GM12872 (cell line): Measurements from ENCODE around the gene GSN.

ENCODE experiments used
- TF ChIP-seq, protein P1 (sequence below): IDR thresholded peaks from 3 replicates; pipeline ENCODE4 v1.5.1; 2011; ENCODE audit warnings: low read depth, mild to moderate bottlenecking, low read length, moderate library complexity; ENCODE audit not compliant: insufficient read depth

Gene GSN

DNA sequence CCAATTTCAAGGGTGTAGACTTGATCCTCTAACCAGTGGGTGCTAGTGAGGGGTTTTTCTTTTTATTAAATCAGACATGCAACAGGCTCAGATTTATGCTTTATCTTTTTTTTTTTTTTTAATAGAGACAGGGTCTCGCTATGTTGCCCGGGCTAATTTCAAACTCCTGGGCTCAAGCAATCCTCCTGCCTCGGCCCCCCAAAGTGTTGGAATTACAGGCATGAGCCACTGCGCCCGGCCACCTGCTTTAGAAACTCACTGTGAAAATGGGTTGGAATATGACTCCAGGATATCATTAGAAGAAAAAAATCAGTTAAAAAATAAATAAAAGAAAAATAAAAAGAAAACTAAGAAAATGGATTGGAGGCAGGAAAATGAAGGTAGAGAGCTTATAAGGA lies 51.4 kb downstream of the GSN start:
- TF ChIP-seq, protein P1, sequence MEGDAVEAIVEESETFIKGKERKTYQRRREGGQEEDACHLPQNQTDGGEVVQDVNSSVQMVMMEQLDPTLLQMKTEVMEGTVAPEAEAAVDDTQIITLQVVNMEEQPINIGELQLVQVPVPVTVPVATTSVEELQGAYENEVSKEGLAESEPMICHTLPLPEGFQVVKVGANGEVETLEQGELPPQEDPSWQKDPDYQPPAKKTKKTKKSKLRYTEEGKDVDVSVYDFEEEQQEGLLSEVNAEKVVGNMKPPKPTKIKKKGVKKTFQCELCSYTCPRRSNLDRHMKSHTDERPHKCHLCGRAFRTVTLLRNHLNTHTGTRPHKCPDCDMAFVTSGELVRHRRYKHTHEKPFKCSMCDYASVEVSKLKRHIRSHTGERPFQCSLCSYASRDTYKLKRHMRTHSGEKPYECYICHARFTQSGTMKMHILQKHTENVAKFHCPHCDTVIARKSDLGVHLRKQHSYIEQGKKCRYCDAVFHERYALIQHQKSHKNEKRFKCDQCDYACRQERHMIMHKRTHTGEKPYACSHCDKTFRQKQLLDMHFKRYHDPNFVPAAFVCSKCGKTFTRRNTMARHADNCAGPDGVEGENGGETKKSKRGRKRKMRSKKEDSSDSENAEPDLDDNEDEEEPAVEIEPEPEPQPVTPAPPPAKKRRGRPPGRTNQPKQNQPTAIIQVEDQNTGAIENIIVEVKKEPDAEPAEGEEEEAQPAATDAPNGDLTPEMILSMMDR: no peak

DNA sequence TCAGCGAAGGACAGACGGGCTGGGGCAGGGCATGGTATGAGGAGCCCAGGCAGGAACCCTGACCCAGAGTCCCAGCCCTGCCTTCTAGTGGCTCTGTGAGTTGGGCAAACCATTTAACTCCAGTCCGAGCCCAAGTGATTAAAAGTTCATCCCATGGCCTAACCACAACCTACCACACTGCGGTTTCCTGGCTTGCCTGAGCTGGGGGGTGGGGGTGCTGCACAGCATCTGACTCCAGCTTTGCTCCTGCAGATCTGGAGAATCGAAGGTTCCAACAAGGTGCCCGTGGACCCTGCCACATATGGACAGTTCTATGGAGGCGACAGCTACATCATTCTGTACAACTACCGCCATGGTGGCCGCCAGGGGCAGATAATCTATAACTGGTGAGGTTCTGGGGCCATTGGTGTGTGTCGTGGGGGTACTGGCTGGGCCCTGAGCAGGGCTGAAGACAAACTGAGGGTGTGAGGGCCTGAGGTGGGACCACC lies 53.1 kb downstream of the GSN start:
- TF ChIP-seq, protein P1: 0 out of 3 replicates have a peak, but pooled peaks have one; percentile 7

DNA sequence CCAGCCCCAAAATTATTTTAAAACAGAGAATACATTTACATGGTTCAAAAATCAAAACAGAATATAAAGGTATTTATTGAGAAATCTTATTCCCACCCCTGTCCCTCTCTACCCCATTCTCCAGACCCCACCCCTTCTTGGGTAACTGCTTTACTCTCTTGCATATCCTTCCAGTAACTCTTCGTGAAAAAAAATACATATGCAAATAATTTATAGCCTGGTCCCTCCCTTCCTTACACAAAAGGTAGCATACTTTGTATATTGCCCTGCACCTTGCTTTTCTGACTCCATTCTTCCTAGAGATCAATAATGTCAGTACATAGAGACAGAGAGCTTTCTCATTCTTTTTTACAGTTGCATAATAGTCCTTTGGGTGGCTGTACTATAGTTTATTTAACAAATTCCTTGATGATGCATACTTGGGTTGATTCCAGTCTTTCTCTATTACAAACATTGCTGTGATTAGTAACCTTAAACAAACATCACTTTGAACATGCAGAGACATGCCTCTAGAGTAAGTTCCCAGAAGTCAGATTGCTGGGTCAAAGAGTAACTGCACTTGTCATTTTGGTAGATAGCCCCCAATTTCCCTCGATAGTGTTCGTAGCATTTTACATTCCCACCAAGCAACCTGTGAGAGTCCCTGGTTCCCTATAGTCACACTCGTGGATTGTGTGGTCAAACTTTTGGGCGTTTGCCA lies 54.2 kb downstream of the GSN start:
- TF ChIP-seq, protein P1: no peak

DNA sequence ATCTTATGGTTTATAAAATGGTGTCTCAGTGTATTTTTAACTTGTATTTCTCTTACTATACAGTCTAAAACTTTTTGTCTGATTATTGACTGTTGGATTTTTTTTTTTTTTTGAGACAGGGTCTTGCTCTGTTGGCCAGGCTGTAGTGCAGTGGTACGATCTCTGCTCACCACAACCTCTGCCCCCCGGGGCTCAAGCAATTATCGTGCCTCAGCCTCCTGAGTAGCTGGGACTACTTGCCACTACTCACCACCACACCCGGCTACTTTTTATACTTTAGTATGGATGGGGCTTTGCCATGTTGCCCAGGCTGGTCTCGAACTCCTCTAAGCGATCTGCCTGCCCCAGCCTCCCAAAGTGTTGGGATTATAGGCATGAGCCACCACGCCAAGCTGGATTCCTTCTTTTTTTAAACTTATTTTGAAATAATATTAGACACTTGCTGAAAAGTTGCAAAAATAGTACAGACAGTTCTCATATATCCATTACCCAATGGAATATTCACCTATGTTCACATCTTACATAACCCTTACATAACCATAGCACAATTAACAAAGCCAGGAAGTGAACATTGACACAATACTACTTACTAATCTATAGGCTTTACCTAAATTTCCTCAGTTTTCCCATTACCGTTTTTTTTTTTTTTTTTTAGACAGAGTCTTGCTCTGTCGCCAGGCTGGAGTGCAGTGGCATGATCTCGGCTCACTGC lies 54.9 kb downstream of the GSN start:
- TF ChIP-seq, protein P1: no peak

DNA sequence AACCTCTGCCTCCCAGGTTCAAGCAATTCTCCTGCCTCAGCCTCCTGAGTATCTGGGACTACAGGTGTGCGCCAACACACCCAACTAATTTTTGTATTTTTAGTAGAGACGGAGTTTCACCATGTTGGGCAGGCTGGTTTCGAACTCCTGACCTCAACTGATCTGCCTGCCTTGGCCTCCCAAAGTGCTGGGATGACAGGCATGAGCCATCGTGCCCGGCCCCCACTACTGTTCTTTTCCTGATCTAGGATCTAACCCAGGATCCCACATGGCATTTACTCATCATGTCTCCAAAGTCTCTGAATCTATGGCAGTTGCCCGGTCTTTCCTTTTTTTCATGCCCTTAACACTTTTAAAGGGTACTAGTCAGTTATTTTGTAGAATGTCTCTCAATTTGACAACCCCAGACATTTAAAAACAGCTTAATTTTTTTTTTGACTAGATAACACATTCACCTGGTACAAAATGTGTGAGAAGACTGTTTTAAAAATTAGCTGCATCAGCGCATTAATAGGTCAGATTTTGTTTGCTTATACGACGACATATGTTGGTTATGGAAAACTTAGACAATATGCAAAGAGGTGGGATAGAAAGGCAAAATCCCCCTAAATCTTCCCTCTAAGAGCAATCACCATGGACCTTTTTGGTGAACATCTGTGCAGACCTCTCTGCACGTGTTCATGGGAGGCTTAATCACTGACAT lies 55.6 kb downstream of the GSN start:
- TF ChIP-seq, protein P1: no peak

DNA sequence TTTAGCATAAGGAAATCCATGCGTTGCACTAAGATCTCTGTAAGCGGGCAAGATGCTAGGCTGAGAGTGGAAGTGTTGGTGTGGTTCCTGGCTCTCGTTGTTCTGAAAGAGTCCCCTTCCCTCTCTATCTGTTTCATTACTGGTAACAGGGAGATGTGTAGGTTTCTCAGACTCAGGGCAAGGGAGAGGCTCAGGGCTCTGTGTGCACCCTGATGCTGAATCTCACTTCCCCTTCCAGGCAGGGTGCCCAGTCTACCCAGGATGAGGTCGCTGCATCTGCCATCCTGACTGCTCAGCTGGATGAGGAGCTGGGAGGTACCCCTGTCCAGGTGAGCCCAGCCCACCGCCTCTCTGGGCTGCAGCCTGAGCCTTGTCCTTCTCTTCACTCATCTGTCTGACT lies 56.4 kb downstream of the GSN start:
- TF ChIP-seq, protein P1: no peak

DNA sequence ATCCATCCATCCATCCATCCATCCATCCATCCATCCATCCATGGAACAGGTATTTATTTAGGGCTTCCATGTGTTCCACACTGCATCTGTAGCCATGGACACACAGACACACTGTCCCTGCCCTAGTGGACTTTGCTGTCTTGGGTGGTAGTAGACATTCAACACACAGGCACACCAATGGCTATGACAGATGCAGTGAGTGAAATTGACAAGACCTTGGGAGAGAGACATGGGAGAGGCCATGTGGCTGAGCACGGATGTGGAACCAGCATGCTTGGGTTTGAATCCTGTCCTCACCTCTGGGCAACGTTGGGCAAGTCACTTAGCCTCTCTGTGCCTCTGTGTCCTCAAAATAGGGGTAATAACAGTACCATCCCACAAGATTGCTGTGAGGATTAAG lies 56.8 kb downstream of the GSN start:
- TF ChIP-seq, protein P1: no peak
